Neural cell (in vitro differentiated cells): Measurements from ENCODE around the gene NISCH. TPM values are rescaled to one million over a fixed set of nuclear protein-coding genes. Genes with fewer than 3 reads are reported as not detected.

Experiments
- H2AFZ ChIP-seq: fragments of 200-600, 300-800 bp; sonication (generic), shearing (Covaris generic); 2 replicates; pipeline ENCODE4 v1.6.0; 2014; ENCODE audit warnings: low read depth, mild to moderate bottlenecking, antibody characterized with exemption, low read length, moderate library complexity
- H3F3A ChIP-seq: fragments of 200-600 bp; shearing (Covaris generic); 2 replicates; pipeline ENCODE4 v1.6.1; 2016; ENCODE audit warnings: mild to moderate bottlenecking, moderate library complexity, mixed read lengths, antibody characterized with exemption, low read length; ENCODE audit not compliant: insufficient read depth, poor library complexity, severe bottlenecking
- H3K27ac ChIP-seq: fragments of 200-600, 300-800 bp; sonication (generic), shearing (Covaris generic); 2 replicates; pipeline ENCODE4 v1.5.1; 2014; ENCODE audit warnings: mild to moderate bottlenecking, low read length, moderate library complexity
- H3K27me3 ChIP-seq: fragments of 300-800, 200-600 bp; sonication (generic), shearing (Covaris generic); 2 replicates; pipeline ENCODE4 v1.6.0; 2014; ENCODE audit warnings: mild to moderate bottlenecking, low read depth, low read length, moderate library complexity; ENCODE audit not compliant: insufficient read depth
- H3K36me3 ChIP-seq: fragments of 300-800, 200-600 bp; sonication (generic), shearing (Covaris generic); 2 replicates; pipeline ENCODE4 v1.5.1; 2014; ENCODE audit warnings: mild to moderate bottlenecking, antibody characterized with exemption, low read length, moderate library complexity; ENCODE audit not compliant: insufficient read depth
- H3K4me2 ChIP-seq: fragments of 300-800, 200-600 bp; sonication (generic), shearing (Covaris generic); 2 replicates; pipeline ENCODE4 v1.6.0; 2014; ENCODE audit warnings: mild to moderate bottlenecking, low read length
- H3K4me3 ChIP-seq: fragments of 300-800, 200-600 bp; sonication (generic), shearing (Covaris generic); 2 replicates; pipeline ENCODE4 v1.5.1; 2014; ENCODE audit warnings: mild to moderate bottlenecking, low read length, moderate library complexity
- H3K79me2 ChIP-seq: fragments of 200-600 bp; shearing (Covaris generic); replicated peaks from 2 replicates; pipeline ENCODE4 v1.6.0; 2014; ENCODE audit warnings: mild to moderate bottlenecking, low read length, moderate library complexity; ENCODE audit not compliant: insufficient read depth
- H3K9ac ChIP-seq: fragments of 300-800, 200-600 bp; sonication (generic), shearing (Covaris generic); 2 replicates; pipeline ENCODE4 v1.6.1; 2016; ENCODE audit warnings: mild to moderate bottlenecking, low read length, mixed read lengths
- H3K9me2 ChIP-seq: fragments of 200-600 bp; shearing (Covaris generic); 2 replicates; pipeline ENCODE4 v1.6.1; 2016; ENCODE audit warnings: mild to moderate bottlenecking, low read length, mixed read lengths; ENCODE audit not compliant: insufficient read depth
- H3K9me3 ChIP-seq: fragments of 200-600, 300-800 bp; sonication (generic), shearing (Covaris generic); 2 replicates; pipeline ENCODE4 v1.6.1; 2016; ENCODE audit warnings: mild to moderate bottlenecking, mixed run types, low read length, moderate library complexity, mixed read lengths
- H4K20me1 ChIP-seq: fragments of 200-600 bp; shearing (Covaris generic); 2 replicates; pipeline ENCODE4 v1.6.1; 2016; ENCODE audit warnings: mild to moderate bottlenecking, mixed run types; ENCODE audit not compliant: insufficient read depth
- CTCF ChIP-seq: fragments of 450-650 bp; IDR thresholded peaks from 2 replicates; pipeline ENCODE4 v1.5.1; 2014; ENCODE audit warnings: antibody characterized with exemption, mild to moderate bottlenecking, moderate library complexity; ENCODE audit not compliant: poor library complexity, severe bottlenecking
- EP300 ChIP-seq: fragments of 450-650 bp; conservative IDR thresholded peaks from 2 replicates; pipeline ENCODE4 v1.6.1; 2014; ENCODE audit warnings: antibody characterized with exemption, mild to moderate bottlenecking, moderate library complexity; ENCODE audit not compliant: poor library complexity, severe bottlenecking
- EZH2 ChIP-seq: fragments of 200-600, 300-800 bp; shearing (Covaris generic), sonication (generic); IDR thresholded peaks from 2 replicates; pipeline ENCODE4 v1.6.1; 2014; ENCODE audit warnings: antibody characterized with exemption, low read length, borderline replicate concordance, mild to moderate bottlenecking; ENCODE audit not compliant: insufficient read depth, poor library complexity, severe bottlenecking
- MXI1 ChIP-seq: fragments of 450-650 bp; conservative IDR thresholded peaks from 2 replicates; pipeline ENCODE4 v1.6.1; 2014; ENCODE audit warnings: antibody characterized with exemption, mild to moderate bottlenecking; ENCODE audit not compliant: poor library complexity, severe bottlenecking
- POLR2AphosphoS5 ChIP-seq: IDR thresholded peaks from 2 replicates; pipeline ENCODE4 v1.6.1; 2012
- RAD21 ChIP-seq: fragments of 450-650 bp; conservative IDR thresholded peaks from 2 replicates; pipeline ENCODE4 v1.6.1; 2014; ENCODE audit warnings: antibody characterized with exemption, mild to moderate bottlenecking, moderate library complexity
- REST ChIP-seq: IDR thresholded peaks from 2 replicates; pipeline ENCODE4 v1.6.1; 2012; ENCODE audit warnings: borderline replicate concordance
- SMC3 ChIP-seq: fragments of 450-650 bp; conservative IDR thresholded peaks from 2 replicates; pipeline ENCODE4 v1.6.1; 2014; ENCODE audit warnings: antibody characterized with exemption, mild to moderate bottlenecking, moderate library complexity; ENCODE audit not compliant: poor library complexity
- TAF1 ChIP-seq: IDR thresholded peaks from 2 replicates; pipeline ENCODE4 v1.6.1; 2012; ENCODE audit warnings: low read depth
- polyA plus RNA-seq: library from polyadenylated mRNA; depleted of rRNA; stranded (reverse); fragments of >200 nt; gene quantifications from 2 replicates; pipeline ENCODE4 v1.2.3, GENCODE V29; 2014

The NISCH gene
- polyA plus RNA-seq, 1 donor from 2014 or later = 88.9 TPM

- H3K9me2 ChIP-seq = no peaks in the 10 kb centered on the region
- H3K9me3 ChIP-seq = no peaks in the 10 kb centered on the region
- H3K4me2 ChIP-seq = no peak overlapping the region
- no peak overlapping the region for H3K27ac ChIP-seq
- no peak overlapping the region for H2AFZ ChIP-seq
- peaks cover 6% of the 10 kb centered on the region for H3F3A ChIP-seq
- H3K79me2 ChIP-seq = peaks cover 40% of the 10 kb centered on the region
- no peaks in the 10 kb centered on the region for H3K36me3 ChIP-seq
- no peak overlapping the region for H3K9ac ChIP-seq
- H4K20me1 ChIP-seq = no peaks in the 10 kb centered on the region
- no peaks in the 10 kb centered on the region for H3K27me3 ChIP-seq
- H3K4me3 ChIP-seq = peak overlapping the region; percentile 95
- TF ChIP-seq REST (no peak), EP300 (no peak), TAF1 (no peak), RAD21 (no peak), MXI1 (no peak), SMC3 (no peak), CTCF (no peak), EZH2 (no peak), POLR2AphosphoS5 (no peak)
Observed at GRCh38 chr3:52458031-52458760, 2.8 kb downstream of the NISCH start.

GRCh38 chr3:52458770-52459545 lies 3.6 kb downstream of the NISCH start:
- no peak overlapping the region for H3K4me2 ChIP-seq
- no peak overlapping the region for H3K27ac ChIP-seq
- no peaks in the 10 kb centered on the region for H4K20me1 ChIP-seq
- no peak overlapping the region for H2AFZ ChIP-seq
- H3K9ac ChIP-seq = no peak overlapping the region
- H3K79me2 ChIP-seq = peaks cover 40% of the 10 kb centered on the region
- H3K9me3 ChIP-seq = no peaks in the 10 kb centered on the region
- no peak overlapping the region for H3K4me3 ChIP-seq
- no peak for TF ChIP-seq POLR2AphosphoS5
- TF ChIP-seq RAD21 = no peak
- no peak for TF ChIP-seq EP300
- no peak for TF ChIP-seq MXI1
- TF ChIP-seq REST = no peak
- no peak for TF ChIP-seq TAF1
- no peak for TF ChIP-seq EZH2
- TF ChIP-seq SMC3 = no peak
- no peak for TF ChIP-seq CTCF
- no peaks in the 10 kb centered on the region for H3K36me3 ChIP-seq
- no peaks in the 10 kb centered on the region for H3K27me3 ChIP-seq
- peaks cover 6% of the 10 kb centered on the region for H3F3A ChIP-seq
- no peaks in the 10 kb centered on the region for H3K9me2 ChIP-seq
